DMS153 treated with DMSO at 0.1 percent for 48 hours (cell line): ENCODE data around the gene TNKS2.
"Not testable (repeated sequence)": the region's sequence is repeated elsewhere in the genome, so short reads cannot be mapped to it uniquely, and the experiment has no call there.

Experiments
- DNase-seq: peaks from one replicate; lab custom pipeline; 2025; ENCODE audit not compliant: unreplicated experiment; lab: John Stamatoyannopoulos, UW

The TNKS2 gene

GRCh38 chr10:91797874-91798648 is at the start of gene TNKS2:
Gene TNKS2, plus strand, starts transcription at chr10:91798426. Its CDS starts 265 bp downstream, at chr10:91798691.
- DNase-seq = peak; percentile 60

GRCh38 chr10:91749592-91749991 is 48.6 kb upstream of the TNKS2 start:
- DNase-seq = not testable (repeated sequence)

GRCh38 chr10:91756286-91756685 is 41.9 kb upstream of the TNKS2 start:
- no peak for DNase-seq

- DNase-seq = peak; percentile 45
These were observed 39.7 kb upstream of the TNKS2 start for GRCh38 chr10:91758303-91759146.

- no peak for DNase-seq
These were observed 38.6 kb upstream of the TNKS2 start for GRCh38 chr10:91759581-91759986.

- no peak for DNase-seq
These were observed 36.5 kb upstream of the TNKS2 start for GRCh38 chr10:91761721-91762120.

- DNase-seq = no peak
These were observed 35.3 kb upstream of the TNKS2 start for GRCh38 chr10:91762878-91763277.

GRCh38 chr10:91766676-91767075 is 31.6 kb upstream of the TNKS2 start:
- DNase-seq = no peak

GRCh38 chr10:91768123-91768522 is 30.1 kb upstream of the TNKS2 start:
- no peak for DNase-seq

GRCh38 chr10:91771907-91772306 is 26.3 kb upstream of the TNKS2 start:
- no peak for DNase-seq

GRCh38 chr10:91772461-91772860 is 25.8 kb upstream of the TNKS2 start:
- no peak for DNase-seq

GRCh38 chr10:91772869-91773268 is 25.4 kb upstream of the TNKS2 start:
- DNase-seq = no peak

- no peak for DNase-seq
These were observed 23.7 kb upstream of the TNKS2 start for GRCh38 chr10:91774571-91774970.

- DNase-seq = no peak
These were observed 22.5 kb upstream of the TNKS2 start for GRCh38 chr10:91775731-91776130.

GRCh38 chr10:91776266-91776665 is 22.0 kb upstream of the TNKS2 start:
- no peak for DNase-seq

GRCh38 chr10:91778485-91778884 is 19.7 kb upstream of the TNKS2 start:
- DNase-seq = no peak

GRCh38 chr10:91779011-91779605 is 19.1 kb upstream of the TNKS2 start:
- no peak for DNase-seq

- no peak for DNase-seq
These were observed 15.7 kb upstream of the TNKS2 start for GRCh38 chr10:91782539-91782938.

- DNase-seq = no peak
These were observed 12.4 kb upstream of the TNKS2 start for GRCh38 chr10:91785830-91786229.

GRCh38 chr10:91787258-91787657 is 11.0 kb upstream of the TNKS2 start:
- DNase-seq = no peak

- no peak for DNase-seq
These were observed 10.4 kb upstream of the TNKS2 start for GRCh38 chr10:91787810-91788209.

- no peak for DNase-seq
These were observed 9.7 kb upstream of the TNKS2 start for GRCh38 chr10:91788527-91788926.
